G401 (cell line): ENCODE results near the gene ARHGAP32. TPM values are rescaled to one million over a fixed set of nuclear protein-coding genes. Genes with fewer than 3 reads are reported as not detected.

Experiments used
- DNase-seq: peaks from one replicate; pipeline ENCODE4 v3.0.0-alpha.2; 2015; ENCODE audit warnings: low spot score
- in situ Hi-C: cut with HindIII; loops from 2 replicates; pipeline ENCODE4 v1.10.0; 2016; ENCODE audit warnings: low sequenced_read_pairs, mixed read lengths
- total RNA-seq: library from RNA; depleted of rRNA; stranded (reverse); fragments of >200 nt; shearing (Covaris generic); gene quantifications from 2 replicates; pipeline ENCODE4 v1.2.3, GENCODE V29; 2014

The ARHGAP32 gene
- total RNA-seq, 1 experiment from 2014 or later = not detected

DNA sequence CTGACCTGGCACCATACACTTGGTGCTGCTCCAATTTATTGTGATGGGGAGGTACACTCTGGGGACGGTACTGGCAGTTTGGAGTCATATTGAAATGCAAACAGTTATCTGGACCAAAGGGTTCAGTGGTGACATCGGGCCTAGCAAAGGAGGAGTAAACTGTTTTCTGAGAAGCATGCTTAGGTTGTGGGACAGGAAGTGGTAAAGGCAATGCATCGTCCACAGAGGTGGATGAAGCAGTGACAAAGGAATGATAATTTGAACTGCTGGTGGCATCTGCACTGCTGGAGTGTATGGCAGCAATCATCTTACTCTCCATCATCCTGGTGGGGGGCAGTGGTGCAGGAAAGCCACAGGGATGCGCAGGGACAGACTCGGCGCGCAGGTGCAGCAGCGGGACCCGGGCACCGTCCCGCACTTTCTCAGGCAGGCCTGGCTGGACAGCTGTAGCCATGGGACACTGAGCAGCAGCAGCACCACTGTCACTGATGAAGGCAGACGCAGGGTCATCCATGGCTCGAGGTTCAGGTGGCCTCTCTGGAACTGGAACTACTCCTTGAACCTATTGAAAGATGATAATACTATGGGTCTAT lies 221.4 kb downstream of the ARHGAP32 start:
- in situ Hi-C loops = no loop called here

DNA sequence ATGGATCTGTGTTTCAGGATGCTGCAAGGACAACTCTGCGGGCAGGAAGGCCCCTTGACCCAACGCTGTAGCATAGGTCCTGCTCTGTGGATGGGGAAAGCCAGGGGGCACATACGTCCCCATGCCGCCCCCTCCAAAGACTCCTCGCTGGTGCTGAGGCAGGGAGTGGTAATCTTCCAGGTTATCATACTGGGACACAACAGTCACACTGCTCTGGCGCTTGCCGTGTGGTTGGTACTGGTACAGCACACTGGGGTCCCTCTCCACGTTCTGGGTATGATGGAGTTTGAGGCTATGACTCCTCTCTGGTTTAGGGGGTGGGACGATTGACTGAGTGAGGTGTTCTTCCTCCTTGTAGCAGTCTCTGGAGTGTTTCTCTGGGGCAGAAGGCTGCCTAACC lies 223.2 kb downstream of the ARHGAP32 start:
- no peak for DNase-seq
- in situ Hi-C loops = no loop called here

More for the DNA sequence above, 221.4 kb downstream of the ARHGAP32 start:
- DNase-seq = no peak

DNA sequence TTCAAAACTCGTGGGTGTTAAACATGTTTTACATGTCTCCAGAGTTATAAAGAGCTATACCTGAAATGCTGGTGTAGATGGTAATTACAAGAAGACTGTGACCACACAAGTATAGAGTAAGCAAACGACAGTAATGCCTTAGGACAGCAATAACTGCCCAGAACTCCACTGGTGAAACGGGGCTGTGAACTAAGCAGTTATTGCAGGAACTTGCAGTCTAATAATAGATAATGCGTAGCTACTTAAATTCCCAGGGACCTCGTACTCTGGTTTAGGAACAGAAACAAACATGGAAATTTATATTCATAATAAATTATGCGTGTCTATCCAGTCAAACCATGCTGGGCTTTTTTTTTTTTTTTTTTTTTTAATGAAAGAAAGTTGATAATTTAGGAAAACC lies 224.5 kb downstream of the ARHGAP32 start:
- in situ Hi-C loops = no loop called here
- no peak for DNase-seq

DNA sequence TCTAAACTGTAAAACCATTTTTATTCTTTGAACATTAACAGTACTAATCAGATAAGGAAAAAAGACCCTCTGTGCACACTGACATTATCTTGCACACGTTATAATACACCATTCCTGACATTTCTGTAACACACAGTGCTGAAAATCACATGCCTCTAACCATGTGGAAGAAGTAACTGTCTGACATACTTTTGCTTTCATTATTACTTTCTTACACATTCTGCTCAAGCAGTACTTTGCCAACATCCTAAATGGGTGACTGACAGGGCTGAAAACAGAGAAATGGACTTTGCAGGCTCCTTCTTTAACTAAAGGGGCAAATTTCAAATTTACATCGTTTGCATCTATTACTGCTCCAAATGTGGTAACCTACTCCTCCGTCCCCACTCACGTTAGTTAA lies 226.6 kb downstream of the ARHGAP32 start:
- no peak for DNase-seq
- in situ Hi-C loops = no loop called here

DNA sequence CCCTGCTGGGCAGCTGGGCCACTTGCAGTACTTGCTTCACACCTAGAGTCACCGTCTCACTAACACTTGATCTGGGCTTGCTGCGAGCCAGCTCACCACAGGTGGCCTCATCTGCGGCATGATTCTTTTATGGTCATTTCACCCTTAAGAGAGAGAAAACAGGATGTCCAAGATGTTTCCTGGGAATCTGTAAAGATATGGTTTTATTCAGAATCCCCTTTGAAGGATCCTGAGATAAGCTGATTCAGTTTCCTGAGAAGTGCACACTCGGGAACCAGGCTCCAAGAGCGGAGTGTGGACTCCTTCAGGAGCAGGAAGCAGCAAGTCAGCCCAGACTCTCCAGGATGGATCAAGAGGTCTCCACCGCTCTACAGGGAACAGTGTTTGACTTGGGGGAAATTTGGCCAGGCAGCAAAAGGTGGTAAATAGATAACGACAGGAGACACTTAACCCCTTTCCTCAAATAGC lies 227.6 kb downstream of the ARHGAP32 start:
- in situ Hi-C loops = no loop called here
- DNase-seq = no peak

DNA sequence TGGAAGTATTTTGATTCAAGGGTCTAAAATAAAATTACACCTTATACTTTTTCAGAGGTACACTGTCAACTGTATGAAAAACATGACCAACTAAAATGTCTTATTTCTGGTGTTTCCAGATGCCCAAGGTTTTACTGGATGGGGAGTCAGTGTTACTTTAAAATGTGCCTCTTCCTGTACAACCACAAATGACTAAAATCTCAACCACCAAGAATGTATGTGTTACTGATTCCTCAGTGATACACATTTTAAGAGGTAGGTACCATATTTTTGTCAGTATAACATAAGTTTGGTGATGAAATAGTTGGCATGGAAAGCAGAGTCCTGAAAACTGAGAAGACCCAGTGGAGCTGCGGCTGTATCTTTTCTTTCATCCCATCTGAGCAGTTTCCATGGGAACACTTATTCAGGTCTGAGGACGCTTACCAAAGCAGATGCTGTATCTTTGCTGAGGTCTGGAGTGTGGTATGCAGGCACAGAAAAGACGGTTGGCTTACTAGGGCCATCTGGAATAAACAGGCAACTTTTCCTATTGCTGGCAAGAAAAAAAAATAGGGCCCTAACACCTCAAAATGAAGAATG lies 228.3 kb downstream of the ARHGAP32 start:
- in situ Hi-C loops = no loop called here

DNA sequence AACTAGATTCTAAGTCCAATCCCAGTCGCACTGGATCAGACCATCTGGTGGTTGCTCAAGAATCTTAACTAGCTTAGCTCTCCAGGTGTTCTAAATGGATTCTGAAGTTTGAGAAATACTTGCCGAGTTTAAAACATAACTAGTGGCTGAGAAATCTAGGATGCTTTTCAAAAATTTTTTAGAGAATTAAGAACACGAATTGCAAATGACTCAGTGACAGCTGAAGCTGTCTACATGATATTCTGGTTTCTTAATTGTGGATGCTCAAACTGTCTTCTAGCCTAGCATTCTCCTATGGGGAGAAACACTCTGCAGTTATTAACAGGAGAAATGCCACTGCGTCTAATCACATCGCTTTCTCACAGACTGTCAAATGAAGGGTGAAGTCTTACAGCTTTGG lies 229.2 kb downstream of the ARHGAP32 start:
- no peak for DNase-seq
- in situ Hi-C loops = no loop called here

More for the DNA sequence above, 228.3 kb downstream of the ARHGAP32 start:
- no peak for DNase-seq

DNA sequence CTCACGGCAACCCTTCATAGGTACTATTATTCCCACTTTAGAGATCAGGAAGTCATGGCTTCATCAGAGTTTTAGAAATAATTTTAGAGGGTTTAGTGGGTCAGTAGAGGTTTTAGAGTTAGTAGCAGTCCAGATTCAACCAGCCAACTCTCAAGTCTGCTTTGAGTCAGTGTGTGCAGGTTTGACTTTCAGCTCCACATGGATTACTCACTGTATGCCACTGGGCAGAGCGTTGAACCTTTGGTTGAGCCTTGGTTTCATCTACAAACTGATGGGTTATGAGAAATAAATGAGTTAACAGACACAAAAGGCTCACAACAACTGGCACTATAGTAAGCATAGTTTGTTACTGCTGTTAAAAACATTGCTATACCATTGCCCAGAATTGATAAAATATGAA lies 230.5 kb downstream of the ARHGAP32 start:
- DNase-seq = no peak
- in situ Hi-C loops = no loop called here

DNA sequence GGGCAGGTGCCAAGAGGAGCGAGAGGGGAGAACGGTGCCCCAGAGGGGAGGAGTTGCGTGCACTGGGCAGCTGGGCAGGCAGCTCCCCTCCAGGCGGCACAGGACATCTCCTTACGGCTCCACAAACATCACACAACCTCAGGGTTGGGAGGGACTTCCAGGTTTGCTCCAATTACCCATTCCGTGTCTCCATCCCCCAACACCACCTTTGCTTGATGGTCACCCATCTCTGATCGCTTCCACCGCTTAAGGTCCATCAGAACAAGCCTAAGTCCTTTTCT lies 235.0 kb downstream of the ARHGAP32 start:
- in situ Hi-C loops = no loop called here

DNA sequence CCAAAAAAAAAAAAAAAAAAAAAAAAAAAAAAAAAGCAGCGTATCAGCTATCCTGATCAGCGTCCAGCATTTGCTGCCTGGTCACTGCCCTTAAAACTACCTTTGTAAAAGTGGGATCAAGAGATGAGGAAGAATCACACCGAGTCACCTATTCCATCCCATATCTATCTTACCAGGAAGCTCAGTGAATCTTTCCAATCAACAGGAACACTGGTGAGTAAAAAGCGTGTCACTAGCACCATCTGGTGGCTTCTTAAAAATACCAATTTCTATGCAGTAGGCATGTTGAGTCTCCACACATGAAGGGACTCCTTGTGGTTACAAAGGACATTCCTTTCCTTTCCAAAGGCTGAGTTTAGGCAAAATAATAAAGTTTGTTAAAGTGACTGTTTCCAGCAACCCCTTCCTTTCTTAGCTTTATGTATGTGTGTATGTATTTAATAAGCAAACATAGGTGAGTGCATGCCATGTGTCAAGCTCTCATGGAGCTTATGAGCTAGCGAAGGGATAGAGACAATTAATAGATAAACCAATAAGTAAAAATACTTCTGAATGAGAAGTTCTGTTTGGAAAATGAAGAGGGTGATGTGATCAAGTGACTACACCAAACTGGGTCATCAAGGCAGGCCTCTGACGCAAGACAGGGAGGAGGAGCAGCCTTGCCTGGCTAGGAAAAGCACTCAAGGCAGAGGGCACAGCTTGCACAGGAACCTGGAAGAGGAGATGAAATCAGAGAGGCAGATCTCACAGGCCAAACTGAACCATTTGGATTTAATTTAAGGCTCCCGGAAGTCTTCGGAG lies 235.5 kb downstream of the ARHGAP32 start:
- in situ Hi-C loops = no loop called here
- DNase-seq = peak; percentile 82

More for the DNA sequence above, 235.0 kb downstream of the ARHGAP32 start:
- no peak for DNase-seq

DNA sequence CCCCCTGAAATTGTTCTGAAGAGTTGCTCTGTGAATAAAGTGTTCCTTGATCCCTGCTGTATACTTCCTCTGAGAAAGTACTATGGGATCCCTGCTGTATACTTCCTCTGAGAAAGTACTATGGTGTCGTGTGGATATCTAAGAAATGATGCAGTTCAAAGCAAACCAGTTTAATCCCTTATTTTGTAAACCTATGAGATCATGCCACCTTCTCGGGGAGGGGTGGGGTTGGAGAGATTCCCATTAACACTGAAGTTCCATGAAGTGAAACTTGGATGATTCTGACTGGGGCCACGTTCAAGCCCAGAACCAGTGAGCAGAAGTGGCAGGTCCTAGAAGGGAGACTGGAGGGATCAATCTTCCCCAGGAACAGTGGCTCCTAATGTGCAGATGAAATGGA lies 236.5 kb downstream of the ARHGAP32 start:
- in situ Hi-C loops = no loop called here
- DNase-seq = no peak

DNA sequence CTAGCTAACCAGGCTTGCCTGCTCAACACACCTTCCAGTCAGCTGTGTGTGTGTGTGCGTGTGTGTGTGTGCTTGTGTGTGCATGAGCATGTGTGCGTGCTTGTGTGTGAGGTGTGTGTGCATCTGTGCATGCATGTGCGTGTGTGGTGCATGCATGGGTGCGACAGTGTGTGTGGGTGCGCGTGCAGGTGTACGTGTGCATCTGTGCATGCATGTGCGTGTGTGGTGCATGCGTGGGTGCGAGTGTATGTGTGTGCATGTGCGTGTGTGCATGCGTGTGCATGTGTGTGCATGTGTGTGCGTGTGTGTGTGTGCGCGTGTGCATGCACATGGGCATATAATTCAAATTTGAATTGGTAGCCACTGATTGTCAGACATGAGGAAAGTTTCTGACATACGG lies 239.0 kb downstream of the ARHGAP32 start:
- DNase-seq = no peak
- in situ Hi-C loops = no loop called here

DNA sequence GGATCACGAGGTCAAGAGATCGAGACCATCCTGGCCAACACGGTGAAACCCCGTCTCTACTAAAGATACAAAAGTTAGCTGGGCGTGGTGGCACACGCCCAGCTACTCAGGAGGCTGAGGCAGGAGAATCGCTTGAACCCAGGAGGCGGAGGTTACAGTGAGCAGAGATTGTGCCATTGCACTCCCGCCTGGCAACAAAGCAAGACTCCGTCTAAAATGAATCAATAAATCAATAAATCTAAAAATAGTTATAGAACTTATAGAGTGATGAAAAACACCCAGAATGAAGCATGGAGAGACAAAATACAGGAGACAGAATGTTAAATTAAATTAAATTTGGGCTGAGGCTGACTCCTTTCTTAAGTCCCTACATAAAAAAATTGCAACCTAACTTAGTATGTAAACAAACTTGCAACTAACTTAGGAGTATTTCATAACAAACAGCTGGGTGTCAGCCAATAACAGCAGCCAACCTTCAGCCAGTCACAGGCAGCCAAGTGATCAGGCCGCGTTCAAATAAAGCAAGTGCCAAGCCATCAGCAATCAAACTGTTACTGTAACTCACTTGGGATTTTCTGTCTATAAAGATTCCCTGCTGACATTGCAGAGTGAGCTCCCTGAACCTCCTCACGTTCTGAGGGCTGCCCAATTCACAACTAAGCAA lies 242.2 kb downstream of the ARHGAP32 start:
- in situ Hi-C loops = no loop called here
- no peak for DNase-seq

DNA sequence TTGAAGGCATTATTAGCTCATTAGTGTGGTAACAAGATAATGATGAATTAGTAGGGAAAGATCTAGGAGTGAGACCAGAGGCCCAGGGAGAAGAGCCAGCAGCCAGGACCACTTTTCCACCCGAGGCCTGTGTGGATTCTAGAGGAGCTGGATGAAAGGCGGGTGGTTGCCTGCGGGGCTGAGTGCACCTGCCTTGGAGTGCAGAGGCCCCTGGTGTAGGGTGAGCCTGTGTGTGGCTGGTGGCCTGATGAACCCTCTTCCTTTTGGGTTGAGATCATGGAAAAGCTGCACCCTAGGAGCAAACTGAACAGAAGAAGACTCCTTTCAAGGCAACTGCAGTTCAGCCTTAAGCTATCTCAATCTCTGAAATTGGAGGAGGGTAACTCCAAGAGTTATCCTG lies 243.5 kb downstream of the ARHGAP32 start:
- DNase-seq = no peak

DNA sequence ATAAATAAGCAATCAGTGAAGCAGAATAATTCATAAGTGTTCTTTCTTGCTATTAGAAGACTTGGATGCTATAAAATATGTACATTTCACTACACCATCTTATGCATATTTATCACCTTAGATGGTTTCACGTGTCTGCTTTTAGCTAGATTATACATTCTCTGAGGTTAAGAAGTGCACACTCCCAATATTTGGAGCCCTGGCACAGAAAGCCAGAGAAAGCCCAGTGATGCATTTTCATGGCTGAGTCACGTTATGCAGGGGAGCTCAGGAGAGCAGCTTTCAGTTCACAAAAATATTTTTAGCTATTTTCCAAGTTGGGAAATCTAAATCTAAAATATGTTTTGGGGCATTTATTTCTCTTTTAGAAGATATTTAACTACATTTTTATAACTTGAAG lies 244.4 kb downstream of the ARHGAP32 start:
- in situ Hi-C loops = no loop called here
- no peak for DNase-seq

More for the DNA sequence above, 243.5 kb downstream of the ARHGAP32 start:
- in situ Hi-C loops = no loop called here

DNA sequence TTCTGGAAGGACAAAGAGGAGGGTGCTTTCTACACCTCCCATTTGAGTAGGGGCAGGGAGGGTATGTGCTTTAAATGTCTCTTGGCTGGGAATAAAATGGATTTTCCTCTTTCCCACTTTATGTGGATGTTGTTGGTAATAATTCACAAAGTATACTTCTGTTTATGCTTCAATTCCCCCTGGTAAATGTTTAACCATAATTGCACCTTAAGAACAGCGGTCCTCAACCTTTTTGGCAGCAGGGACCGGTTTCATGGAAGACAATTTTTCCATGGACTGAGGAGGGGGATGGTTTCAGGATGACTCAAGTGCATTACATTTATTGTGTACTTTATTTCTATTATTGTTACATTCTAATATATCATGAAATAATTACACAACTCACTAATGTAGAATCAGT lies 245.5 kb downstream of the ARHGAP32 start:
- no peak for DNase-seq
- in situ Hi-C loops = no loop called here

DNA sequence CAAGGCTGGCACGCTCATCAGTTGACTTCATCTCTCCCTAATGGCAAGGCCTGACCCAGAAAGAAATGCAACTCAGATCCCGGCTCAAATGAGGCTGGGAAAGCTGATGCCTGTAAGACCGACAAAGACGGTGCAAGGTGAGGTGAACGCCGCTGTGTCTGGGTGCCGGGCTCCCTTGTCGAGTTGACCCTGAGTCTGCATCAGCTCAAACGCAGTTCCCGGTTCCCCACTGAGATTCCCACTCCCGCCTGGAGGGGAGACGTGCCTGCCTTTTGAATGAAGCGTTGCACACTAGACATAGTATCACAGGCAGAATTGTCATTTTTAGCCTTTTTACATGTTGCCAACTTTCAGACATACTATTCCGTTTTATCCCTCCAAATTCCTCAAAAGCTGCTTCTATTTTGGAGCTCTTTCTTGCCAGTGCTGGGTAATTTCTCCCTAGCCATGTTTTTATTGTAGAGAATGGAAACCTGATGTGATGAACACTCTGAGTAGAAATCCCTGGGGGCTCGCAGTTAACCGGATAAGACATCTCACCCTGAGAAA lies 248.6 kb downstream of the ARHGAP32 start:
- in situ Hi-C loops = no loop called here
- DNase-seq = no peak

DNA sequence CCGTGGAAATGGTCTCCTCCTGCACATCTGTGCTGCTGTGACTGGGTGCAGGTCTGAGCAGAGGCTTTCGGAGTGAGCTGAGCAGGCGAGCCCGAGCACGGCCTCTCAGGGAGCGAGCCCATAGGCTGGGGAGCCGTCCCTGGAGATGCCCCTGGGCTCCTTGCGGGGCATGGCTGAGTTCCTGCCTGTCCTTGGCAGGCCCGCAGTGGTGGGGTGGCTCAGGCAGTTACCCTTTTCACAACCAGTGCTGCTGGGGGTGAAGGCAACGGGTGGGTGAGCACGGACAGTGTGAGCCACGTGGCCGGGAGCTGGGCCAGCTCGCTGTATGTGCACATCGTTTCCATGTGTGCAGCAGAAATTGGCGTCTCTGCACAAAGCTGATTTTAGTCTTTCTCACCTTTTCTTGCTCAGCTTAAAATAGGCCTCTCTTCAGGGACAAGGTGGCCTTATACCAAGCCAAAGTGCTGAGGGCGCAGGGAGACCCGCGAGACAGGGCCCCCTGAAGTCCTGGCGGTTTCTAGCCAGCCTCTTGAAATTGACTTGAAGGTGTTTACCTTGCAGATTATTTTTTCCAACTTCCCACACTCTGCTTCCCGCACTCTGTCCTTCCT lies 249.2 kb downstream of the ARHGAP32 start, which contains the start of gene TP53AIP1:
Gene TP53AIP1, minus strand, starts transcription at position 55 of the 611 bp plus-strand sequence. CDS start 5,053 bp downstream, outside the sequence.
- in situ Hi-C loops = no loop called here
- DNase-seq = no peak

DNA sequence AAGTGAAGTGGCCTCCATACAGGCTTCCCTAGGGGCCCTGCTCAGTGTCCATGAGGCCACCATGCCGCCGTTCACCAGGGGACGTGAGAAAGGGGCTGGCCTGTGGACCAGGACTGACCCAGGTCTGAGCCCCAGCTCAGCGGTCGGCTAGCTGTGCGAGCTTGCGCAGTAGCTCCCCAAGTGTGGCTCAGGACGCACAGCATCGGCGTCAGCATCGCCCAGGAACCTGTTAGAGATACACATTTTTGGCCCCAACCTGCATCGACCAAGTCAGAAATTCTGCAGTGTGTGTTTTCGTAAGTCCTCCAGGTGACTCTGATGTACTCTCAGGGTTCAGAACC lies 249.9 kb downstream of the ARHGAP32 start:
- in situ Hi-C loops = no loop called here
- no peak for DNase-seq
